ENCODE data around the gene PIGK.

GRCh38 chr1:77219166-77219887 lies at the start of gene PIGK:
- TF ChIP-seq, protein P1, sequence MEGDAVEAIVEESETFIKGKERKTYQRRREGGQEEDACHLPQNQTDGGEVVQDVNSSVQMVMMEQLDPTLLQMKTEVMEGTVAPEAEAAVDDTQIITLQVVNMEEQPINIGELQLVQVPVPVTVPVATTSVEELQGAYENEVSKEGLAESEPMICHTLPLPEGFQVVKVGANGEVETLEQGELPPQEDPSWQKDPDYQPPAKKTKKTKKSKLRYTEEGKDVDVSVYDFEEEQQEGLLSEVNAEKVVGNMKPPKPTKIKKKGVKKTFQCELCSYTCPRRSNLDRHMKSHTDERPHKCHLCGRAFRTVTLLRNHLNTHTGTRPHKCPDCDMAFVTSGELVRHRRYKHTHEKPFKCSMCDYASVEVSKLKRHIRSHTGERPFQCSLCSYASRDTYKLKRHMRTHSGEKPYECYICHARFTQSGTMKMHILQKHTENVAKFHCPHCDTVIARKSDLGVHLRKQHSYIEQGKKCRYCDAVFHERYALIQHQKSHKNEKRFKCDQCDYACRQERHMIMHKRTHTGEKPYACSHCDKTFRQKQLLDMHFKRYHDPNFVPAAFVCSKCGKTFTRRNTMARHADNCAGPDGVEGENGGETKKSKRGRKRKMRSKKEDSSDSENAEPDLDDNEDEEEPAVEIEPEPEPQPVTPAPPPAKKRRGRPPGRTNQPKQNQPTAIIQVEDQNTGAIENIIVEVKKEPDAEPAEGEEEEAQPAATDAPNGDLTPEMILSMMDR (IDR thresholded peaks at IDR 0.05) = peak in 1 of 7 experiments; percentile 17
- peak; percentile 29 to 80 (median 60) for TF ChIP-seq POLR2A (IDR thresholded peaks at IDR 0.05)
